B cell (primary cell): ENCODE data around the gene STYX. TPM values are rescaled to one million over a fixed set of nuclear protein-coding genes. Genes with fewer than 3 reads are reported as not detected.

Experiments used
- ATAC-seq: fragments of 200-7000 bp; cut with Tn5 transposase; one replicate; pipeline ENCODE4 v1.10.0; 2021; ENCODE audit warnings: low read depth, mild to moderate bottlenecking, moderate number of reproducible peaks, moderate library complexity
- CTCF ChIA-PET: fragments of 350-600 bp; sonication (Branson Sonifier 250); formaldehyde crosslinking; loops from one replicate; lab custom pipeline; 2021; ENCODE audit warnings: antibody characterized with exemption, inconsistent platforms; lab: Charles Lee
- POLR2A ChIA-PET: fragments of 350-600 bp; sonication (Branson Sonifier 250); formaldehyde crosslinking; loops from one replicate; lab custom pipeline; 2021; ENCODE audit warnings: antibody characterized with exemption; lab: Charles Lee
- DNase-seq: peaks from one replicate; pipeline ENCODE4 v3.0.0; 2013
- H2AFZ ChIP-seq: 2 replicates; pipeline ENCODE4 v1.6.1; 2012; ENCODE audit warnings: mild to moderate bottlenecking, low read depth, low read length; ENCODE audit not compliant: insufficient read depth, poor library complexity, severe bottlenecking
- H3K27ac ChIP-seq, 2 donors: 1 replicate in 1 of 2; 2 replicates in 1 of 2; pipeline ENCODE4 v1.5.1; 2012 to 2013; ENCODE audit warnings: low read length in 2 of 2, mild to moderate bottlenecking in 2 of 2, moderate library complexity in 1 of 2
- H3K27me3 ChIP-seq, 4 experiments: fragments of 200-600 bp in 1 of 4; sonication (generic) in 1 of 4; replicated peaks in 1 of 4; 1 replicate in 2 of 4; 2 replicates in 2 of 4; pipeline versions ENCODE4 v1.6.1 to v1.7.0; 2013 to 2016; ENCODE audit warnings: low read length in 3 of 4, mild to moderate bottlenecking in 2 of 4, mixed read lengths in 1 of 4, moderate library complexity in 1 of 4; ENCODE audit not compliant: insufficient read depth in 4 of 4, control insufficient read depth in 3 of 4; ENCODE audit errors: control extremely low read depth in 1 of 4
- H3K36me3 ChIP-seq, 2 experiments: replicated peaks in 1 of 2; 1 replicate in 1 of 2; 2 replicates in 1 of 2; pipeline versions ENCODE4 v1.6.1 to v1.7.1; 2013; ENCODE audit warnings: low read length in 1 of 2; ENCODE audit not compliant: insufficient read depth in 2 of 2, control insufficient read depth in 1 of 2; ENCODE audit errors: control extremely low read depth in 1 of 2, extremely low read depth in 1 of 2
- H3K4me1 ChIP-seq, 2 donors: fragments of 200-600 bp in 1 of 2; sonication (generic) in 1 of 2; 1 replicate in 1 of 2; 2 replicates in 1 of 2; pipeline versions ENCODE4 v1.5.1 to v1.6.1; 2013 to 2017; ENCODE audit warnings: low read length in 2 of 2; ENCODE audit not compliant: control insufficient read depth in 2 of 2, insufficient read depth in 2 of 2
- H3K4me2 ChIP-seq: replicated peaks from 2 replicates; pipeline ENCODE3; 2012; ENCODE audit warnings: mild to moderate bottlenecking, low read depth, low read length; ENCODE audit not compliant: poor library complexity, severe bottlenecking
- H3K4me3 ChIP-seq, 5 experiments: fragments of 200-600 bp in 1 of 5; sonication (generic) in 1 of 5; 1 replicate in 3 of 5; 2 replicates in 2 of 5; pipeline versions ENCODE4 v1.5.1 to v1.7.0; 2011 to 2016; ENCODE audit warnings: low read length in 4 of 5, mild to moderate bottlenecking in 4 of 5, low read depth in 2 of 5, control low read depth in 1 of 5, moderate library complexity in 1 of 5; ENCODE audit not compliant: insufficient read depth in 1 of 5; ENCODE audit errors: control extremely low read depth in 1 of 5, extremely low read depth in 1 of 5
- H3K79me2 ChIP-seq: fragments of 200-600 bp; sonication (generic); one replicate; pipeline ENCODE4 v1.6.0; 2016; ENCODE audit warnings: low read length; ENCODE audit not compliant: control insufficient read depth, insufficient read depth
- H3K9ac ChIP-seq: fragments of 200-600 bp; sonication (generic); 2 replicates; pipeline ENCODE4 v1.6.1; 2017; ENCODE audit warnings: mild to moderate bottlenecking, low read length, moderate library complexity
- H3K9me3 ChIP-seq, 3 donors: one replicate each; pipeline versions ENCODE4 v1.6.1 to v1.7.1; 2013; ENCODE audit warnings: low read length in 2 of 3; ENCODE audit not compliant: control insufficient read depth in 2 of 3, insufficient read depth in 1 of 3; ENCODE audit errors: control extremely low read depth in 1 of 3
- H4K20me1 ChIP-seq: 2 replicates; pipeline ENCODE4 v1.6.0; 2012; ENCODE audit warnings: mild to moderate bottlenecking, low read length; ENCODE audit not compliant: insufficient read depth, control insufficient read depth, poor library complexity, severe bottlenecking
- H3K27ac Mint-ChIP-seq: one replicate; pipeline ENCODE4 v1.8.0; 2021; ENCODE audit warnings: mixed read lengths
- H3K27me3 Mint-ChIP-seq: one replicate; pipeline ENCODE4 v1.8.0; 2021; ENCODE audit warnings: mixed read lengths
- H3K4me1 Mint-ChIP-seq: one replicate; pipeline ENCODE4 v1.8.0; 2021; ENCODE audit warnings: mixed read lengths
- H3K4me3 Mint-ChIP-seq: one replicate; pipeline ENCODE4 v1.8.0; 2021; ENCODE audit warnings: mixed read lengths
- H3K9me3 Mint-ChIP-seq: one replicate; pipeline ENCODE4 v1.8.0; 2022; ENCODE audit warnings: mixed read lengths; ENCODE audit not compliant: insufficient read depth
- CTCF ChIP-seq: fragments of 200-600 bp; IDR thresholded peaks from one replicate; pipeline ENCODE4 v1.8.0; 2022; ENCODE audit warnings: antibody characterized with exemption, mild to moderate bottlenecking
- EZH2 ChIP-seq: IDR thresholded peaks from 2 replicates; pipeline ENCODE4 v1.6.1; 2012; ENCODE audit warnings: borderline replicate concordance, low read depth, mild to moderate bottlenecking, moderate library complexity, low read length; ENCODE audit not compliant: insufficient read depth, poor library complexity, severe bottlenecking
- WGBS: methylation state at CpG from one replicate; pipeline ENCODE4 v1.1.5; 2013; ENCODE audit warnings: missing lambda C conversion rate; ENCODE audit not compliant: insufficient coverage; 5-methylcytosine and 5-hydroxymethylcytosine counted together
- intact Hi-C: fragments of 100-400 bp; cut with micrococcal nuclease; formaldehyde crosslinking; loops from one replicate; pipeline ENCODE4 v1.10.0; 2022
- polyA plus RNA-seq: library from polyadenylated mRNA; depleted of rRNA; stranded (reverse); fragments of >200 nt; gene quantifications from 2 replicates; pipeline ENCODE4 v1.2.3, GENCODE V29; 2012
- total RNA-seq, 2 donors: library from RNA; stranded (reverse); fragments of 120-200 nt in 1 of 2; gene quantifications; 1 replicate in 1 of 2; 2 replicates in 1 of 2; pipeline versions ENCODE4 v1.2.3 to v1.2.4, GENCODE V29; 2013 to 2022

STYX gene
- total and polyA plus RNA-seq, 2 donors (not counting 1 experiment from before 2014, with no cell fraction given) = 5.0 to 15.7 TPM

- intact Hi-C loops = no loop called here
- H3K4me3 Mint-ChIP-seq = no peak overlapping the region
- H3K9me3 ChIP-seq = no peaks in the 10 kb centered on the region
- POLR2A ChIA-PET = no interaction called here
- DNase-seq = no peak
- H2AFZ ChIP-seq = no peak overlapping the region
- H3K36me3 ChIP-seq = peaks cover under 1 to 61% of the 10 kb centered on the region in 2 experiments
- no peak overlapping the region for H3K27ac ChIP-seq
- H3K4me3 ChIP-seq = no peak overlapping the region
- peaks cover 0 to 4% of the 10 kb centered on the region in 2 donors for H3K4me1 ChIP-seq
- H3K4me2 ChIP-seq = no peak overlapping the region
- no peaks in the 10 kb centered on the region for H3K27me3 ChIP-seq
- no peak overlapping the region for H3K9ac ChIP-seq
- no peaks in the 10 kb centered on the region for H4K20me1 ChIP-seq
- no peaks in the 10 kb centered on the region for H3K27me3 Mint-ChIP-seq
- CTCF ChIA-PET = no interaction called here
- 100% methylated on average over 2 of the region's 3 CpGs for WGBS
- H3K79me2 ChIP-seq = peaks cover 3% of the 10 kb centered on the region
- H3K9me3 Mint-ChIP-seq = no peaks in the 10 kb centered on the region
- no peak for ATAC-seq
- no peak for TF ChIP-seq EZH2
- peaks cover 9% of the 10 kb centered on the region for H3K4me1 Mint-ChIP-seq
- H3K27ac Mint-ChIP-seq = no peak overlapping the region
Measured at GRCh38 chr14:52767058-52767833, 37.3 kb downstream of the STYX start.

- POLR2A ChIA-PET = no interaction called here
- CTCF ChIA-PET = no interaction called here
- no peak overlapping the region for H3K27ac Mint-ChIP-seq
- no peaks in the 10 kb centered on the region for H3K27me3 Mint-ChIP-seq
- no peaks in the 10 kb centered on the region for H4K20me1 ChIP-seq
- no peaks in the 10 kb centered on the region for H3K9me3 ChIP-seq
- no peaks in the 10 kb centered on the region for H3K27me3 ChIP-seq
- no peaks in the 10 kb centered on the region for H3K9me3 Mint-ChIP-seq
- H3K79me2 ChIP-seq = peaks cover 3% of the 10 kb centered on the region
- no peak overlapping the region for H3K4me3 Mint-ChIP-seq
- ATAC-seq (no peak), DNase-seq (no peak)
- H3K27ac ChIP-seq = no peak overlapping the region
- intact Hi-C loops = no loop called here
- H2AFZ ChIP-seq = no peak overlapping the region
- no peak overlapping the region for H3K9ac ChIP-seq
- peaks cover 4 to 68% of the 10 kb centered on the region in 2 experiments for H3K36me3 ChIP-seq
- H3K4me3 ChIP-seq = no peak overlapping the region
- TF ChIP-seq EZH2 = no peak
- no peak for TF ChIP-seq CTCF
- no peaks in the 10 kb centered on the region for H3K4me1 Mint-ChIP-seq
- no peak overlapping the region for H3K4me2 ChIP-seq
- no peaks in the 10 kb centered on the region for H3K4me1 ChIP-seq
Measured at GRCh38 chr14:52769887-52770286, 39.9 kb downstream of the STYX start.
